Measurements from ENCODE around the gene MBP. TPM values are rescaled to one million over a fixed set of nuclear protein-coding genes. Genes with fewer than 3 reads are reported as not detected.

The MBP gene
- total RNA-seq, 2 experiments from 2014 or later = 13.5 to 28.9 TPM

DNA sequence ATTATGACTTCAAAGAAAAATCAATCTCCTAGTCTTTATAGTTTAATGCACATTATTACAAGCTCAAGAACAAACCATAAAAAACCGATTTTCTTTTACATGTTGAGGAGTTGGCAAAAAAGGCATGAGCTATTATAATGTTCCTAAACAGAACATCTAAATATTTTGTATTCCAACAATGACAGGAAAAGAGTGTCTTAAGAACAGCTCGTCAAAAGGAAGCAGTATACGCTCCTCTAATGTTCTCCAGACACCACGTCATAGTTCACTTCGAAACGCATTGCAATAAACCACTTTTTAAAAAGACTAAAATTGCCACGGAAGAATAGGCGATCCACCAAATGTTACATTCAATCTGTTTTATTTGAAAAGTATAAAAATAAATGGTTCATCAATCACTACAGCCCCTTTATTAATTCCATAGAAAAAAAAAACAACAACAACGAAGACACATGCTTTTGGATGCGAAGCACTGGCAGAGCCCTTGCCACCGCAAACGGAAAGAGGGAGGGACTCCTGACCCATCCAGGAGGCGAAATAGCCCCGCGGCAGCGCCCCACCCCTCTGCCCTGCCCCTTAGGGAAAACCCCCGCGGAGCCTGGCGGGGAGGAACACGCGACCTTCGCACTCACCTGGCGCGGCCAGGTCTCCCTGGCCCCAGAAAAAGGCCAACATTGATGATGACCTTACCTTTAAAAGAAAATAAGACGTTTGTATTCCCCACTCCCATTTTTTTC, 45.8 kb downstream of the MBP start:
- Histone ChIP-seq H3K4me2 (ENCODE audit: low read length) (no peak overlapping the region), H3K36me3 (ENCODE audit: insufficient read depth, low read length) (no peaks in the 10 kb centered on the region; the same call in 1 of the 2 replicates), H3K4me1 (ENCODE audit: insufficient read depth, low read length, poor library complexity, severe bottlenecking) (peaks cover 22% of the 10 kb centered on the region), H3K79me2 (ENCODE audit: insufficient read depth, low read depth, low read length) (no peaks in the 10 kb centered on the region), H3K9me3 (ENCODE audit: low read length) (no peaks in the 10 kb centered on the region), H2AFZ (ENCODE audit: low read length) (no peak overlapping the region), H3K4me3 (ENCODE audit: low read depth, low read length, poor library complexity, severe bottlenecking) (no peak overlapping the region), H3K9me2 (ENCODE audit: insufficient read depth, low read length) (no peaks in the 10 kb centered on the region), H3K27ac (ENCODE audit: low read depth, low read length, poor library complexity, severe bottlenecking) (no peak overlapping the region), H4K20me1 (ENCODE audit: insufficient read depth, low read length) (no peaks in the 10 kb centered on the region)
- POLR2A ChIA-PET = no interaction called here
- TF ChIP-seq EZH2phosphoT487 (IDR thresholded peaks at IDR 0.05; ENCODE audit: borderline replicate concordance, low read depth, low read length) = no peak
- TF ChIP-seq, protein P1, sequence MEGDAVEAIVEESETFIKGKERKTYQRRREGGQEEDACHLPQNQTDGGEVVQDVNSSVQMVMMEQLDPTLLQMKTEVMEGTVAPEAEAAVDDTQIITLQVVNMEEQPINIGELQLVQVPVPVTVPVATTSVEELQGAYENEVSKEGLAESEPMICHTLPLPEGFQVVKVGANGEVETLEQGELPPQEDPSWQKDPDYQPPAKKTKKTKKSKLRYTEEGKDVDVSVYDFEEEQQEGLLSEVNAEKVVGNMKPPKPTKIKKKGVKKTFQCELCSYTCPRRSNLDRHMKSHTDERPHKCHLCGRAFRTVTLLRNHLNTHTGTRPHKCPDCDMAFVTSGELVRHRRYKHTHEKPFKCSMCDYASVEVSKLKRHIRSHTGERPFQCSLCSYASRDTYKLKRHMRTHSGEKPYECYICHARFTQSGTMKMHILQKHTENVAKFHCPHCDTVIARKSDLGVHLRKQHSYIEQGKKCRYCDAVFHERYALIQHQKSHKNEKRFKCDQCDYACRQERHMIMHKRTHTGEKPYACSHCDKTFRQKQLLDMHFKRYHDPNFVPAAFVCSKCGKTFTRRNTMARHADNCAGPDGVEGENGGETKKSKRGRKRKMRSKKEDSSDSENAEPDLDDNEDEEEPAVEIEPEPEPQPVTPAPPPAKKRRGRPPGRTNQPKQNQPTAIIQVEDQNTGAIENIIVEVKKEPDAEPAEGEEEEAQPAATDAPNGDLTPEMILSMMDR (conservative IDR thresholded peaks at IDR 0.05; ENCODE audit: low read length) = no peak
- BruUV-seq (replicated peaks) = no TSS peak
- intact Hi-C loops (cut with micrococcal nuclease; ENCODE audit: unreplicated experiment) = no loop called here
- CTCF ChIA-PET (ENCODE audit: unreplicated experiment) = interaction anchor here (0.9 kb wide), 1 partner anchor 11 kb away, joined by 3 read pairs; no protein-coding TSS in a partner anchor
- no peak for DNase-seq (ENCODE audit: low spot score)

DNA sequence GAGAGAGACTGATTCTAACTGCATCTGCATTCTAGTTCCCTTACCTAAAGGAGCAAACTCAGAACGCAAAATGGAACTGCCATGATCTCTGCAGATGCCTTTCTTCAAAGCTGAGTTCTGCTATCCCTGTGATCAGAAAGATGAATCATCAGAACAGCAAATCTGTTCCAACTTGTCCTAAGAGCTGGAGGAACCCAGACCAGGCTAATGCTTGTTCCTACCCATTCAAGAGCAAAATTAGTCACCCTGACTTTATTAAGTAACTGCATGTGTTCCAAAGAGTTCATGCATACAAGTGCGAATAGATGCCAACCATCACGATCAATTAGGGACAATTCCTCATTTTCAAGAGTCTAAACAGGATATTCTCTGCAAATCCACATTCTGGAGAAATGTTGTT, 46.5 kb downstream of the MBP start:
- H3K9me3 ChIP-seq (ENCODE audit: low read length) = no peaks in the 10 kb centered on the region
- peaks cover 28% of the 10 kb centered on the region for H3K4me1 ChIP-seq (ENCODE audit: insufficient read depth, low read length, poor library complexity, severe bottlenecking)
- ChIA-PET CTCF (ENCODE audit: unreplicated experiment) (interaction anchor here (0.9 kb wide), 1 partner anchor 11 kb away, joined by 3 read pairs; no protein-coding TSS in a partner anchor), POLR2A (no interaction called here)
- H3K36me3 ChIP-seq (ENCODE audit: insufficient read depth, low read length) = no peaks in the 10 kb centered on the region; the same call in 1 of the 2 replicates
- no peaks in the 10 kb centered on the region for H3K9me2 ChIP-seq (ENCODE audit: insufficient read depth, low read length)
- H4K20me1 ChIP-seq (ENCODE audit: insufficient read depth, low read length) = no peaks in the 10 kb centered on the region
- H2AFZ ChIP-seq (ENCODE audit: low read length) = no peak overlapping the region
- intact Hi-C loops (cut with micrococcal nuclease; ENCODE audit: unreplicated experiment) = no loop called here
- TF ChIP-seq, protein P1 (conservative IDR thresholded peaks at IDR 0.05; ENCODE audit: low read length) = no peak
- TF ChIP-seq EZH2phosphoT487 (IDR thresholded peaks at IDR 0.05; ENCODE audit: borderline replicate concordance, low read depth, low read length) = no peak
- peaks cover 4% of the 10 kb centered on the region; the same call in 1 of the 2 replicates for H3K79me2 ChIP-seq (ENCODE audit: insufficient read depth, low read depth, low read length)
- no peak overlapping the region for H3K27ac ChIP-seq (ENCODE audit: low read depth, low read length, poor library complexity, severe bottlenecking)
- no peak overlapping the region for H3K4me3 ChIP-seq (ENCODE audit: low read depth, low read length, poor library complexity, severe bottlenecking)
- BruUV-seq (replicated peaks) = no TSS peak
- DNase-seq (ENCODE audit: low spot score) = no peak
- no peak overlapping the region for H3K4me2 ChIP-seq (ENCODE audit: low read length)

DNA sequence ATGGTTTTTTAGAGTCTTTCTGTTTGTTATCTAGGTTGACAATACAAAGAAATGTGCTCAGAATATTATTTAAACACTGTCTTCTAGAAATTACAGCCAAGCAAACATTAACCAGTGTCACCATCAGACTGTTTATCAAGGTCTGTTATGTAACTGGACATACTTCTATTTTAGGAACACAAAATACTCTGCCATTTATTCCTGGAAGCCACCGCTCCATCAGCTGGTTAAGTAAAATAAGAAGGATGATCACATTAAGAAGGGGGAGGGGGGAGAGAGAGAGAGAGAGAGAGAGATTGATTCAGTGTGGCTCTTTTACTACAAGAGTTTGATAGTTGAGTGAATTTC, 47.9 kb downstream of the MBP start:
- Histone ChIP-seq H3K4me3 (ENCODE audit: low read depth, low read length, poor library complexity, severe bottlenecking) (no peak overlapping the region), H2AFZ (ENCODE audit: low read length) (no peak overlapping the region), H3K9me2 (ENCODE audit: insufficient read depth, low read length) (no peaks in the 10 kb centered on the region), H3K9me3 (ENCODE audit: low read length) (no peaks in the 10 kb centered on the region), H3K4me2 (ENCODE audit: low read length) (no peak overlapping the region), H3K4me1 (ENCODE audit: insufficient read depth, low read length, poor library complexity, severe bottlenecking) (peaks cover 29% of the 10 kb centered on the region), H3K36me3 (ENCODE audit: insufficient read depth, low read length) (no peaks in the 10 kb centered on the region; the same call in 1 of the 2 replicates), H3K79me2 (ENCODE audit: insufficient read depth, low read depth, low read length) (peaks cover 8% of the 10 kb centered on the region; the same call in 1 of the 2 replicates), H4K20me1 (ENCODE audit: insufficient read depth, low read length) (no peaks in the 10 kb centered on the region), H3K27ac (ENCODE audit: low read depth, low read length, poor library complexity, severe bottlenecking) (no peak overlapping the region)
- CTCF ChIA-PET (ENCODE audit: unreplicated experiment) = no interaction called here
- intact Hi-C loops (cut with micrococcal nuclease; ENCODE audit: unreplicated experiment) = no loop called here
- TF ChIP-seq EZH2phosphoT487 (IDR thresholded peaks at IDR 0.05; ENCODE audit: borderline replicate concordance, low read depth, low read length) = no peak
- POLR2A ChIA-PET = interaction anchor here (1.2 kb wide), 1 partner anchor 12 kb away, joined by 4 read pairs; no protein-coding TSS in a partner anchor
- DNase-seq (ENCODE audit: low spot score) = no peak
- BruUV-seq (replicated peaks) = no TSS peak

Data from OCI-LY7 (cell line).